Astrocyte (in vitro differentiated cells and primary cell): ENCODE data around the gene TPP1. TPM values are rescaled to one million over a fixed set of nuclear protein-coding genes. Genes with fewer than 3 reads are reported as not detected.

Source experiments
- DNase-seq: peaks from one replicate; pipeline ENCODE4 v3.0.0-alpha.2; 2010; ENCODE audit warnings: low read depth
- FAIRE-seq: peaks from 2 replicates; lab custom pipeline; 2011; peaks lifted over from hg19 to GRCh38; lab: Jason Lieb, UNC
- H2AFZ ChIP-seq: 2 replicates; pipeline ENCODE4 v1.6.0; 2012; ENCODE audit warnings: low read depth, low read length, inconsistent platforms
- H3K27ac ChIP-seq: 2 replicates; pipeline ENCODE4 v1.5.1; 2011; ENCODE audit warnings: low read depth, low read length, inconsistent platforms
- H3K27me3 ChIP-seq: 2 replicates; pipeline ENCODE4 v1.6.0; 2011; ENCODE audit warnings: low read length, inconsistent platforms; ENCODE audit not compliant: insufficient read depth
- H3K36me3 ChIP-seq: 2 replicates; pipeline ENCODE4 v1.5.1; 2011; ENCODE audit warnings: low read length, inconsistent platforms; ENCODE audit not compliant: insufficient read depth
- H3K4me1 ChIP-seq: 2 replicates; pipeline ENCODE4 v1.5.1; 2011; ENCODE audit warnings: low read length, inconsistent platforms; ENCODE audit not compliant: insufficient read depth
- H3K4me2 ChIP-seq: 2 replicates; pipeline ENCODE4 v1.6.0; 2012; ENCODE audit warnings: low read length, inconsistent platforms
- H3K4me3 ChIP-seq: 2 replicates; pipeline ENCODE4 v1.5.1; 2011; ENCODE audit warnings: low read depth, mild to moderate bottlenecking, low read length, inconsistent platforms; ENCODE audit not compliant: insufficient read depth
- H3K79me2 ChIP-seq: 2 replicates; pipeline ENCODE4 v1.6.0; 2012; ENCODE audit warnings: mild to moderate bottlenecking, low read length, inconsistent platforms; ENCODE audit not compliant: insufficient read depth
- H3K9ac ChIP-seq: 2 replicates; pipeline ENCODE4 v1.6.0; 2012; ENCODE audit warnings: mild to moderate bottlenecking, low read length, inconsistent platforms
- H3K9me3 ChIP-seq: 2 replicates; pipeline ENCODE4 v1.5.1; 2012; ENCODE audit warnings: low read depth, mild to moderate bottlenecking, low read length, inconsistent platforms; ENCODE audit not compliant: insufficient read depth
- H4K20me1 ChIP-seq: 2 replicates; pipeline ENCODE4 v1.6.0; 2012; ENCODE audit warnings: low read length, inconsistent platforms; ENCODE audit not compliant: insufficient read depth
- H3K27ac Mint-ChIP-seq: one replicate; pipeline ENCODE4 v1.8.0; 2021; ENCODE audit warnings: mild to moderate bottlenecking, mixed read lengths; ENCODE audit not compliant: unreplicated experiment
- H3K27me3 Mint-ChIP-seq: one replicate; pipeline ENCODE4 v1.8.0; 2021; ENCODE audit warnings: low read depth, mixed read lengths; ENCODE audit not compliant: unreplicated experiment
- H3K36me3 Mint-ChIP-seq: one replicate; pipeline ENCODE4 v1.8.0; 2021; ENCODE audit warnings: low read depth, mixed read lengths; ENCODE audit not compliant: unreplicated experiment
- H3K4me1 Mint-ChIP-seq: one replicate; pipeline ENCODE4 v1.8.0; 2021; ENCODE audit warnings: low read depth, mixed read lengths; ENCODE audit not compliant: unreplicated experiment
- H3K4me3 Mint-ChIP-seq: one replicate; pipeline ENCODE4 v1.8.0; 2021; ENCODE audit warnings: mild to moderate bottlenecking, moderate library complexity, mixed read lengths; ENCODE audit not compliant: unreplicated experiment
- H3K9me3 Mint-ChIP-seq: one replicate; pipeline ENCODE4 v1.8.0; 2021; ENCODE audit warnings: mild to moderate bottlenecking, mixed read lengths; ENCODE audit not compliant: unreplicated experiment
- CTCF ChIP-seq: IDR thresholded peaks from 2 replicates; pipeline ENCODE4 v1.5.1; 2011; ENCODE audit warnings: low read depth, mild to moderate bottlenecking, inconsistent platforms, low read length, moderate library complexity; ENCODE audit not compliant: insufficient read depth
- EZH2 ChIP-seq: IDR thresholded peaks from 2 replicates; pipeline ENCODE4 v1.6.1; 2012; ENCODE audit warnings: mild to moderate bottlenecking, low read length, inconsistent platforms; ENCODE audit not compliant: insufficient read depth
- total RNA-seq: library from RNA; stranded (reverse); gene quantifications from 2 replicates; pipeline ENCODE4 v1.2.1, GENCODE V29; 2021

Gene TPP1
- total RNA-seq, 1 donor from 2014 or later = 43.4 TPM

- Histone ChIP-seq H3K79me2 (peaks cover 10% of the 10 kb centered on the region), H2AFZ (no peak overlapping the region), H3K27me3 (no peaks in the 10 kb centered on the region), H3K9ac (no peak overlapping the region), H3K27ac (no peak overlapping the region), H3K4me1 (no peaks in the 10 kb centered on the region), H3K4me2 (no peak overlapping the region), H3K9me3 (peaks cover 3% of the 10 kb centered on the region), H3K36me3 (no peaks in the 10 kb centered on the region), H4K20me1 (no peaks in the 10 kb centered on the region), H3K4me3 (no peak overlapping the region)
- peak; percentile 9 for FAIRE-seq
- DNase-seq = no peak
- H3K4me1 Mint-ChIP-seq = no peaks in the 10 kb centered on the region
- peaks cover 29% of the 10 kb centered on the region for H3K36me3 Mint-ChIP-seq
- H3K27me3 Mint-ChIP-seq = no peaks in the 10 kb centered on the region
- no peak overlapping the region for H3K27ac Mint-ChIP-seq
- H3K4me3 Mint-ChIP-seq = no peak overlapping the region
- TF ChIP-seq CTCF (no peak), EZH2 (no peak)
- H3K9me3 Mint-ChIP-seq = peaks cover 19% of the 10 kb centered on the region
Measured at GRCh38 chr11:6583584-6583983, 35.6 kb downstream of the TPP1 start.

GRCh38 chr11:6579681-6580080 lies 39.5 kb downstream of the TPP1 start:
- H3K4me1 ChIP-seq = peaks cover 8% of the 10 kb centered on the region
- Mint-ChIP-seq H3K4me1 (peaks cover 12% of the 10 kb centered on the region), H3K9me3 (peaks cover 14% of the 10 kb centered on the region), H3K27me3 (no peaks in the 10 kb centered on the region), H3K4me3 (no peak overlapping the region), H3K27ac (no peak overlapping the region), H3K36me3 (peaks cover 23% of the 10 kb centered on the region)
- no peak overlapping the region for H3K4me2 ChIP-seq
- no peak overlapping the region for H3K4me3 ChIP-seq
- H3K36me3 ChIP-seq = no peaks in the 10 kb centered on the region
- FAIRE-seq (no peak), DNase-seq (no peak)
- H2AFZ ChIP-seq = no peak overlapping the region
- no peaks in the 10 kb centered on the region for H3K27me3 ChIP-seq
- TF ChIP-seq EZH2 (no peak), CTCF (no peak)
- H3K9me3 ChIP-seq = peaks cover 3% of the 10 kb centered on the region
- H4K20me1 ChIP-seq = peaks cover 3% of the 10 kb centered on the region
- H3K9ac ChIP-seq = no peak overlapping the region
- no peak overlapping the region for H3K27ac ChIP-seq
- peaks cover 10% of the 10 kb centered on the region for H3K79me2 ChIP-seq

- H3K27ac ChIP-seq = no peak overlapping the region
- DNase-seq (no peak), FAIRE-seq (no peak)
- TF ChIP-seq CTCF = no peak
- TF ChIP-seq EZH2 = no peak
- peaks cover 3% of the 10 kb centered on the region for H4K20me1 ChIP-seq
- peaks cover 6% of the 10 kb centered on the region for H3K9me3 Mint-ChIP-seq
- H3K4me3 Mint-ChIP-seq = no peak overlapping the region
- no peak overlapping the region for H3K4me2 ChIP-seq
- peaks cover 12% of the 10 kb centered on the region for H3K4me1 Mint-ChIP-seq
- H2AFZ ChIP-seq = no peak overlapping the region
- H3K9ac ChIP-seq = no peak overlapping the region
- H3K4me3 ChIP-seq = no peak overlapping the region
- peaks cover 8% of the 10 kb centered on the region for H3K4me1 ChIP-seq
- no peaks in the 10 kb centered on the region for H3K36me3 ChIP-seq
- H3K27me3 Mint-ChIP-seq = no peaks in the 10 kb centered on the region
- no peak overlapping the region for H3K27ac Mint-ChIP-seq
- H3K79me2 ChIP-seq = peaks cover 9% of the 10 kb centered on the region
- H3K27me3 ChIP-seq = no peaks in the 10 kb centered on the region
- no peaks in the 10 kb centered on the region for H3K9me3 ChIP-seq
- peaks cover 12% of the 10 kb centered on the region for H3K36me3 Mint-ChIP-seq
Measured at GRCh38 chr11:6578134-6578533, 41.1 kb downstream of the TPP1 start.
